ENCODE measurements around the gene IQGAP2. TPM values are rescaled to one million over a fixed set of nuclear protein-coding genes. Genes with fewer than 3 reads are reported as not detected.

Gene IQGAP2
- total and polyA plus RNA-seq, 2 of the 8 experiments (the other 6 are each of a cell fraction or from before 2014, with no cell fraction given), result 19.7 to 66.0 TPM

DNA sequence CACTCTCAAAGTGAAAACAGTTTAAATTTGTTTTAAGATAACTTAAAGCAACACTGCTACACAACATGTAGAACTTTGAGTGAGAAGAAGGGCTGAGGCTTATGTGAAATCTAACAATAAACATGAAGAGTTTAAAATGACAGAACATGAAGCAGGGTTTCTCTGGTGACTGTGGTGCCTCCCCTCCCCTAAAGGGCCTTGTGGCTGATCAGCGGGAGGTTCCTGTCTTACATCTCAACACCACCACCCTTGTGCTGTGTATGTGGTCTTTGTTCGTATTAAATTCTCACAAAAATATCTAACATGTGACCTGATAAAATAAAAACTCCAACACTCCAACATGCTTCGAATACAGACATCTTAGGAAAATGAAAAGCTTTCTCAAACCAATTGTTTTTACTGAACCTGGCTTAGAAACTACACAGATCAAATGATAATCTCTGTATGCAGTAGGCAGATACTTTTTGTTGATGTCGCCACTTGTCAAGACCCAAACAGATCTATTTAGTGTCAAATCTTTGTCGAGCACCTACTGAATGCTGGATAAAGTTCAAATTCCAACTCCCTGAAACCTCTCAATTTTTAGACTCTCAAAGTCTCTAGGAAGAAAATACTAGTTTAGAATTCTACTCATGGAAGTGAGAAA, 9.9 kb upstream of the IQGAP2 start (continued):
- TF ChIP-seq CHD7 (IDR thresholded peaks at IDR 0.05; ENCODE audit: insufficient replicate concordance, low read length) (no peak), SAP30 (IDR thresholded peaks at IDR 0.05; ENCODE audit: insufficient read depth, insufficient replicate concordance, low read length) (no peak), TAF7 (optimal IDR thresholded peaks at IDR 0.05; ENCODE audit: borderline replicate concordance, low read depth, low read length) (no peak), GABPA (IDR thresholded peaks at IDR 0.05; ENCODE audit: borderline replicate concordance, insufficient read depth, low read length) (no peak), ATF3 (IDR thresholded peaks at IDR 0.05; ENCODE audit: insufficient read depth, low read depth, low read length) (no peak), SRF (IDR thresholded peaks at IDR 0.05; ENCODE audit: low read depth, low read length) (no peak), SP2 (IDR thresholded peaks at IDR 0.05; ENCODE audit: low read length) (no peak), TBP (IDR thresholded peaks at IDR 0.05; ENCODE audit: low read depth, low read length) (no peak), ASH2L (IDR thresholded peaks at IDR 0.05; ENCODE audit: low read length) (no peak), KDM4A (IDR thresholded peaks at IDR 0.05; ENCODE audit: low read depth, low read length, severe bottlenecking) (no peak)

Measured in H1 (cell line).